Astrocyte (in vitro differentiated cells and primary cell): ENCODE results near the gene RPS6KA4. TPM values are rescaled to one million over a fixed set of nuclear protein-coding genes. Genes with fewer than 3 reads are reported as not detected.

Source experiments
- DNase-seq: peaks from one replicate; pipeline ENCODE4 v3.0.0-alpha.2; 2010; ENCODE audit warnings: low read depth
- FAIRE-seq: peaks from 2 replicates; lab custom pipeline; 2011; peaks lifted over from hg19 to GRCh38; lab: Jason Lieb, UNC
- H2AFZ ChIP-seq: 2 replicates; pipeline ENCODE4 v1.6.0; 2012; ENCODE audit warnings: low read depth, low read length, inconsistent platforms
- H3K27ac ChIP-seq: 2 replicates; pipeline ENCODE4 v1.5.1; 2011; ENCODE audit warnings: low read depth, low read length, inconsistent platforms
- H3K27me3 ChIP-seq: 2 replicates; pipeline ENCODE4 v1.6.0; 2011; ENCODE audit warnings: low read length, inconsistent platforms; ENCODE audit not compliant: insufficient read depth
- H3K36me3 ChIP-seq: 2 replicates; pipeline ENCODE4 v1.5.1; 2011; ENCODE audit warnings: low read length, inconsistent platforms; ENCODE audit not compliant: insufficient read depth
- H3K4me1 ChIP-seq: 2 replicates; pipeline ENCODE4 v1.5.1; 2011; ENCODE audit warnings: low read length, inconsistent platforms; ENCODE audit not compliant: insufficient read depth
- H3K4me2 ChIP-seq: 2 replicates; pipeline ENCODE4 v1.6.0; 2012; ENCODE audit warnings: low read length, inconsistent platforms
- H3K4me3 ChIP-seq: 2 replicates; pipeline ENCODE4 v1.5.1; 2011; ENCODE audit warnings: low read depth, mild to moderate bottlenecking, low read length, inconsistent platforms; ENCODE audit not compliant: insufficient read depth
- H3K79me2 ChIP-seq: 2 replicates; pipeline ENCODE4 v1.6.0; 2012; ENCODE audit warnings: mild to moderate bottlenecking, low read length, inconsistent platforms; ENCODE audit not compliant: insufficient read depth
- H3K9ac ChIP-seq: 2 replicates; pipeline ENCODE4 v1.6.0; 2012; ENCODE audit warnings: mild to moderate bottlenecking, low read length, inconsistent platforms
- H3K9me3 ChIP-seq: 2 replicates; pipeline ENCODE4 v1.5.1; 2012; ENCODE audit warnings: low read depth, mild to moderate bottlenecking, low read length, inconsistent platforms; ENCODE audit not compliant: insufficient read depth
- H4K20me1 ChIP-seq: 2 replicates; pipeline ENCODE4 v1.6.0; 2012; ENCODE audit warnings: low read length, inconsistent platforms; ENCODE audit not compliant: insufficient read depth
- H3K27ac Mint-ChIP-seq: one replicate; pipeline ENCODE4 v1.8.0; 2021; ENCODE audit warnings: mild to moderate bottlenecking, mixed read lengths; ENCODE audit not compliant: unreplicated experiment
- H3K27me3 Mint-ChIP-seq: one replicate; pipeline ENCODE4 v1.8.0; 2021; ENCODE audit warnings: low read depth, mixed read lengths; ENCODE audit not compliant: unreplicated experiment
- H3K36me3 Mint-ChIP-seq: one replicate; pipeline ENCODE4 v1.8.0; 2021; ENCODE audit warnings: low read depth, mixed read lengths; ENCODE audit not compliant: unreplicated experiment
- H3K4me1 Mint-ChIP-seq: one replicate; pipeline ENCODE4 v1.8.0; 2021; ENCODE audit warnings: low read depth, mixed read lengths; ENCODE audit not compliant: unreplicated experiment
- H3K4me3 Mint-ChIP-seq: one replicate; pipeline ENCODE4 v1.8.0; 2021; ENCODE audit warnings: mild to moderate bottlenecking, moderate library complexity, mixed read lengths; ENCODE audit not compliant: unreplicated experiment
- H3K9me3 Mint-ChIP-seq: one replicate; pipeline ENCODE4 v1.8.0; 2021; ENCODE audit warnings: mild to moderate bottlenecking, mixed read lengths; ENCODE audit not compliant: unreplicated experiment
- CTCF ChIP-seq: IDR thresholded peaks from 2 replicates; pipeline ENCODE4 v1.5.1; 2011; ENCODE audit warnings: low read depth, mild to moderate bottlenecking, inconsistent platforms, low read length, moderate library complexity; ENCODE audit not compliant: insufficient read depth
- EZH2 ChIP-seq: IDR thresholded peaks from 2 replicates; pipeline ENCODE4 v1.6.1; 2012; ENCODE audit warnings: mild to moderate bottlenecking, low read length, inconsistent platforms; ENCODE audit not compliant: insufficient read depth
- total RNA-seq: library from RNA; stranded (reverse); gene quantifications from 2 replicates; pipeline ENCODE4 v1.2.1, GENCODE V29; 2021

The RPS6KA4 gene
- total RNA-seq, 1 donor from 2014 or later = 36.2 TPM

GRCh38 chr11:64334764-64335735 lies 23.9 kb upstream of the RPS6KA4 start:
- H4K20me1 ChIP-seq = peaks cover 4% of the 10 kb centered on the region
- FAIRE-seq (no peak), DNase-seq (peak; percentile 94)
- no peaks in the 10 kb centered on the region for H3K36me3 ChIP-seq
- Mint-ChIP-seq H3K4me1 (peaks cover 11% of the 10 kb centered on the region), H3K36me3 (no peaks in the 10 kb centered on the region), H3K27ac (peak overlapping the region; percentile 88), H3K4me3 (no peak overlapping the region), H3K27me3 (peaks cover 8% of the 10 kb centered on the region), H3K9me3 (no peaks in the 10 kb centered on the region)
- H3K79me2 ChIP-seq = no peaks in the 10 kb centered on the region
- peak overlapping the region; percentile 27 for H3K9ac ChIP-seq
- H3K4me3 ChIP-seq = no peak overlapping the region
- H3K4me1 ChIP-seq = peaks cover 16% of the 10 kb centered on the region
- peak overlapping the region; percentile 44 for H3K4me2 ChIP-seq
- TF ChIP-seq CTCF = no peak
- H3K27me3 ChIP-seq = no peaks in the 10 kb centered on the region
- H2AFZ ChIP-seq = no peak overlapping the region
- H3K9me3 ChIP-seq = no peaks in the 10 kb centered on the region
- peak overlapping the region; percentile 51 for H3K27ac ChIP-seq

- Mint-ChIP-seq H3K4me3 (peak overlapping the region; percentile 11), H3K27ac (no peak overlapping the region), H3K27me3 (peaks cover 12% of the 10 kb centered on the region), H3K36me3 (no peaks in the 10 kb centered on the region), H3K4me1 (peaks cover 6% of the 10 kb centered on the region), H3K9me3 (no peaks in the 10 kb centered on the region)
- H3K4me1 ChIP-seq = peaks cover 12% of the 10 kb centered on the region
- H4K20me1 ChIP-seq = no peaks in the 10 kb centered on the region
- H3K36me3 ChIP-seq = no peaks in the 10 kb centered on the region
- TF ChIP-seq CTCF = no peak
- no peak for TF ChIP-seq EZH2
- H3K27me3 ChIP-seq = no peaks in the 10 kb centered on the region
- H2AFZ ChIP-seq = no peak overlapping the region
- H3K9me3 ChIP-seq = no peaks in the 10 kb centered on the region
- H3K4me3 ChIP-seq = no peak overlapping the region
- H3K9ac ChIP-seq = no peak overlapping the region
- no peak for FAIRE-seq
- H3K4me2 ChIP-seq = no peak overlapping the region
- H3K27ac ChIP-seq = no peak overlapping the region
- H3K79me2 ChIP-seq = no peaks in the 10 kb centered on the region
- no peak for DNase-seq
These were observed 21.3 kb upstream of the RPS6KA4 start for GRCh38 chr11:64337538-64338249.
